Measurements from ENCODE around the gene PRIMA1.

Gene PRIMA1

GRCh38 chr14:93674343-93674742 is 113.9 kb downstream of the PRIMA1 start:
- no peak for DNase-seq (ENCODE audit: low spot score)

GRCh38 chr14:93669632-93670031 is 118.7 kb downstream of the PRIMA1 start:
- DNase-seq (ENCODE audit: low spot score), result no peak

All from germinal center (tissue), 1 donor.